DND-41 (cell line): ENCODE measurements around the gene SELENON.

Experiments
- EZH2 ChIP-seq: IDR thresholded peaks from 3 replicates; pipeline ENCODE4 v1.6.1; 2012; ENCODE audit warnings: borderline replicate concordance, low read depth, mild to moderate bottlenecking, moderate library complexity, low read length, inconsistent platforms; ENCODE audit not compliant: severe bottlenecking
- TF ChIP-seq, protein P1 (sequence below): IDR thresholded peaks from 2 replicates; pipeline ENCODE4 v1.5.1; 2012; ENCODE audit warnings: borderline replicate concordance, low read length, moderate library complexity, mild to moderate bottlenecking; ENCODE audit not compliant: poor library complexity, severe bottlenecking; ENCODE audit errors: extremely low read depth

GRCh38 chr1:25833158-25833557, 33.2 kb downstream of the SELENON start:
- TF ChIP-seq, protein P1, sequence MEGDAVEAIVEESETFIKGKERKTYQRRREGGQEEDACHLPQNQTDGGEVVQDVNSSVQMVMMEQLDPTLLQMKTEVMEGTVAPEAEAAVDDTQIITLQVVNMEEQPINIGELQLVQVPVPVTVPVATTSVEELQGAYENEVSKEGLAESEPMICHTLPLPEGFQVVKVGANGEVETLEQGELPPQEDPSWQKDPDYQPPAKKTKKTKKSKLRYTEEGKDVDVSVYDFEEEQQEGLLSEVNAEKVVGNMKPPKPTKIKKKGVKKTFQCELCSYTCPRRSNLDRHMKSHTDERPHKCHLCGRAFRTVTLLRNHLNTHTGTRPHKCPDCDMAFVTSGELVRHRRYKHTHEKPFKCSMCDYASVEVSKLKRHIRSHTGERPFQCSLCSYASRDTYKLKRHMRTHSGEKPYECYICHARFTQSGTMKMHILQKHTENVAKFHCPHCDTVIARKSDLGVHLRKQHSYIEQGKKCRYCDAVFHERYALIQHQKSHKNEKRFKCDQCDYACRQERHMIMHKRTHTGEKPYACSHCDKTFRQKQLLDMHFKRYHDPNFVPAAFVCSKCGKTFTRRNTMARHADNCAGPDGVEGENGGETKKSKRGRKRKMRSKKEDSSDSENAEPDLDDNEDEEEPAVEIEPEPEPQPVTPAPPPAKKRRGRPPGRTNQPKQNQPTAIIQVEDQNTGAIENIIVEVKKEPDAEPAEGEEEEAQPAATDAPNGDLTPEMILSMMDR = no peak
- TF ChIP-seq EZH2 = no peak
